ENCODE data around the gene BICRAL.
"Not testable (repeated sequence)": the region's sequence is repeated elsewhere in the genome, so short reads cannot be mapped to it uniquely, and the experiment has no call there.

GRCh38 chr6:42894041-42894828 is 112.4 kb downstream of the BICRAL start:
- not testable (repeated sequence) for TF ChIP-seq POLR2A (IDR thresholded peaks at IDR 0.05; ENCODE audit: low read length); GATA1 (IDR thresholded peaks at IDR 0.05; ENCODE audit: low read depth, low read length)

Data from erythroblast (primary cell).